Muscle layer of colon (tissue), 2 donors: ENCODE results near the gene MYT1.
"Not testable (repeated sequence)": the region's sequence is repeated elsewhere in the genome, so short reads cannot be mapped to it uniquely, and the experiment has no call there.

Source experiments
- H3K27ac ChIP-seq: one replicate; pipeline ENCODE4 v1.7.0; 2013; ENCODE audit warnings: low read depth, mild to moderate bottlenecking, low read length, moderate library complexity
- H3K27me3 ChIP-seq, 2 donors: one replicate each; pipeline ENCODE4 v1.7.0; 2013; ENCODE audit warnings: low read length in 2 of 2, mild to moderate bottlenecking in 2 of 2; ENCODE audit not compliant: insufficient read depth in 2 of 2, control insufficient read depth in 1 of 2
- H3K36me3 ChIP-seq: one replicate; pipeline ENCODE4 v1.7.0; 2013; ENCODE audit warnings: mild to moderate bottlenecking, low read length; ENCODE audit not compliant: insufficient read depth
- H3K4me1 ChIP-seq: one replicate; pipeline ENCODE4 v1.7.0; 2013; ENCODE audit warnings: mild to moderate bottlenecking, low read length; ENCODE audit not compliant: insufficient read depth
- H3K4me3 ChIP-seq, 2 donors: one replicate each; pipeline ENCODE4 v1.7.0; 2013; ENCODE audit warnings: low read length in 2 of 2, low read depth in 1 of 2, mild to moderate bottlenecking in 1 of 2, moderate library complexity in 1 of 2
- H3K9ac ChIP-seq: one replicate; pipeline ENCODE4 v1.7.0; 2013; ENCODE audit warnings: low read length
- H3K9me3 ChIP-seq: one replicate; pipeline ENCODE4 v1.7.0; 2013; ENCODE audit warnings: mild to moderate bottlenecking, low read length
- donor health status: abdominal sarcoma.
- donor health status: Adenocarcinoma of cecum.

Gene MYT1

GRCh38 chr20:64178925-64179324 is 14.7 kb downstream of the MYT1 start:
- H3K9ac ChIP-seq, H3K9me3 ChIP-seq, H3K36me3 ChIP-seq, H3K27ac ChIP-seq, H3K4me3 ChIP-seq, H3K27me3 ChIP-seq, H3K4me1 ChIP-seq: not testable (repeated sequence)

- H3K9ac ChIP-seq = no peak overlapping the region
- H3K4me1 ChIP-seq = no peaks in the 10 kb centered on the region
- no peak overlapping the region for H3K4me3 ChIP-seq
- no peak overlapping the region for H3K27ac ChIP-seq
- H3K9me3 ChIP-seq = no peaks in the 10 kb centered on the region
- H3K27me3 ChIP-seq = peaks cover 0 to 4% of the 10 kb centered on the region in 2 donors
- H3K36me3 ChIP-seq = no peaks in the 10 kb centered on the region
Observed at GRCh38 chr20:64179805-64180204, 15.6 kb downstream of the MYT1 start.

- H3K4me3 ChIP-seq = no peak overlapping the region
- H3K4me1 ChIP-seq = no peaks in the 10 kb centered on the region
- no peaks in the 10 kb centered on the region for H3K9me3 ChIP-seq
- H3K27me3 ChIP-seq = peaks cover 0 to 4% of the 10 kb centered on the region in 2 donors
- H3K36me3 ChIP-seq = no peaks in the 10 kb centered on the region
- H3K9ac ChIP-seq = no peak overlapping the region
- no peak overlapping the region for H3K27ac ChIP-seq
Observed at GRCh38 chr20:64180673-64181072, 16.4 kb downstream of the MYT1 start.

GRCh38 chr20:64181391-64181790 is 17.1 kb downstream of the MYT1 start:
- no peaks in the 10 kb centered on the region for H3K9me3 ChIP-seq
- H3K36me3 ChIP-seq = no peaks in the 10 kb centered on the region
- no peak overlapping the region for H3K9ac ChIP-seq
- H3K27ac ChIP-seq = no peak overlapping the region
- H3K27me3 ChIP-seq = peaks cover 0 to 2% of the 10 kb centered on the region in 2 donors
- H3K4me3 ChIP-seq = no peak overlapping the region
- no peaks in the 10 kb centered on the region for H3K4me1 ChIP-seq

GRCh38 chr20:64182146-64182865 is 18.1 kb downstream of the MYT1 start:
- H3K9me3 ChIP-seq = no peaks in the 10 kb centered on the region

GRCh38 chr20:64183313-64183712 is 19.1 kb downstream of the MYT1 start:
- Histone ChIP-seq H3K36me3 (no peaks in the 10 kb centered on the region), H3K9me3 (no peaks in the 10 kb centered on the region), H3K27me3 (no peaks in the 10 kb centered on the region), H3K4me1 (no peaks in the 10 kb centered on the region), H3K4me3 (no peak overlapping the region), H3K9ac (no peak overlapping the region), H3K27ac (no peak overlapping the region)

More at GRCh38 chr20:64182146-64182865, 18.1 kb downstream of the MYT1 start:
- no peaks in the 10 kb centered on the region for H3K27me3 ChIP-seq
- no peak overlapping the region for H3K9ac ChIP-seq
- H3K4me3 ChIP-seq = no peak overlapping the region
- no peaks in the 10 kb centered on the region for H3K4me1 ChIP-seq
- no peaks in the 10 kb centered on the region for H3K36me3 ChIP-seq
- no peak overlapping the region for H3K27ac ChIP-seq

- no peak overlapping the region for H3K27ac ChIP-seq
- no peaks in the 10 kb centered on the region for H3K36me3 ChIP-seq
- H3K4me3 ChIP-seq = no peak overlapping the region
- no peaks in the 10 kb centered on the region for H3K4me1 ChIP-seq
- H3K9me3 ChIP-seq = no peaks in the 10 kb centered on the region
- no peaks in the 10 kb centered on the region for H3K27me3 ChIP-seq
- no peak overlapping the region for H3K9ac ChIP-seq
Observed at GRCh38 chr20:64184795-64185194, 20.5 kb downstream of the MYT1 start.

GRCh38 chr20:64185276-64185900 is 21.1 kb downstream of the MYT1 start:
- no peaks in the 10 kb centered on the region for H3K27me3 ChIP-seq
- no peak overlapping the region for H3K4me3 ChIP-seq
- no peaks in the 10 kb centered on the region for H3K4me1 ChIP-seq
- no peak overlapping the region for H3K9ac ChIP-seq
- no peaks in the 10 kb centered on the region for H3K9me3 ChIP-seq
- no peaks in the 10 kb centered on the region for H3K36me3 ChIP-seq
- H3K27ac ChIP-seq = no peak overlapping the region

GRCh38 chr20:64186071-64186598 is 21.9 kb downstream of the MYT1 start:
- no peak overlapping the region for H3K4me3 ChIP-seq
- H3K27me3 ChIP-seq = no peaks in the 10 kb centered on the region
- no peak overlapping the region for H3K27ac ChIP-seq
- H3K4me1 ChIP-seq = no peaks in the 10 kb centered on the region
- no peak overlapping the region for H3K9ac ChIP-seq
- no peaks in the 10 kb centered on the region for H3K36me3 ChIP-seq
- H3K9me3 ChIP-seq = no peaks in the 10 kb centered on the region

- H3K9ac ChIP-seq, H3K27me3 ChIP-seq, H3K4me3 ChIP-seq, H3K36me3 ChIP-seq, H3K9me3 ChIP-seq, H3K27ac ChIP-seq, H3K4me1 ChIP-seq: not testable (repeated sequence)
Observed at GRCh38 chr20:64187213-64187612, 23.0 kb downstream of the MYT1 start.

- H3K27me3 ChIP-seq = peaks cover 0 to 7% of the 10 kb centered on the region in 2 donors
Observed at GRCh38 chr20:64188091-64188490, 23.8 kb downstream of the MYT1 start.

More at GRCh38 chr20:64188091-64188490, 23.8 kb downstream of the MYT1 start:
- Histone ChIP-seq H3K9me3 (no peaks in the 10 kb centered on the region), H3K9ac (no peak overlapping the region), H3K36me3 (no peaks in the 10 kb centered on the region), H3K4me1 (no peaks in the 10 kb centered on the region), H3K4me3 (no peak overlapping the region), H3K27ac (no peak overlapping the region)
